ENCODE measurements around the gene CCDC192.

- TF ChIP-seq CTCF (IDR thresholded peaks at IDR 0.05; ENCODE audit: low read depth, low read length) (no peak), EZH2phosphoT487 (IDR thresholded peaks at IDR 0.05; ENCODE audit: low read depth) (no peak)
These were observed 8.5 kb upstream of the CCDC192 start for GRCh38 chr5:127694518-127695171.
